Psoas muscle (tissue), 8 donors: ENCODE results near the gene CDK5RAP1. TPM values are rescaled to one million over a fixed set of nuclear protein-coding genes. Genes with fewer than 3 reads are reported as not detected.

Experiments used
- ATAC-seq, 4 donors: fragments of 200-7000 bp; cut with Tn5 transposase; one replicate each; pipeline ENCODE4 v1.9.1; 2020; ENCODE audit warnings: moderate library complexity in 3 of 4, mild to moderate bottlenecking in 2 of 4
- DNase-seq, 2 donors: peaks; one replicate each; pipeline ENCODE4 v3.0.0-alpha.2; 2020
- H3K27ac ChIP-seq: fragments of 200-600 bp; one replicate; pipeline ENCODE4 v1.8.0; 2022
- H3K27me3 ChIP-seq, 3 donors: fragments of 200-600 bp in 1 of 3; one replicate each; pipeline versions ENCODE4 v1.6.1 to v1.8.0; 2013 to 2022; ENCODE audit warnings: low read length in 2 of 3, mild to moderate bottlenecking in 2 of 3, moderate library complexity in 1 of 3; ENCODE audit not compliant: insufficient read depth in 3 of 3
- H3K36me3 ChIP-seq, 2 donors: fragments of 200-600 bp in 1 of 2; one replicate each; pipeline versions ENCODE4 v1.6.1 to v1.8.0; 2013 to 2022; ENCODE audit warnings: low read depth in 1 of 2, mild to moderate bottlenecking in 1 of 2, moderate library complexity in 1 of 2; ENCODE audit not compliant: insufficient read depth in 1 of 2
- H3K4me1 ChIP-seq: fragments of 200-600 bp; one replicate; pipeline ENCODE4 v1.8.0; 2022
- H3K4me3 ChIP-seq: fragments of 200-600 bp; one replicate; pipeline ENCODE4 v1.8.0; 2022; ENCODE audit warnings: mild to moderate bottlenecking
- H3K9me3 ChIP-seq: fragments of 200-600 bp; one replicate; pipeline ENCODE4 v1.8.0; 2022
- WGBS, 3 donors: extraction: QIAGEN DNeasy Blood & Tissue Kit; methylation state at CpG; one replicate each; pipeline versions ENCODE4 v1.1.6 to v1.1.7; 2013; 5-methylcytosine and 5-hydroxymethylcytosine counted together
- intact Hi-C, 2 donors: fragments of 100-400 bp; cut with DNase I; formaldehyde crosslinking; loops; one replicate each; pipeline versions ENCODE4 v1.11.0 to v1.14.2; 2022
- polyA plus RNA-seq, 3 donors: library from polyadenylated mRNA; stranded (reverse); fragments of 200-250 nt; gene quantifications; one replicate each; pipeline ENCODE4 v1.2.3, GENCODE V29; 2013
- total RNA-seq, 4 donors: library from RNA; stranded (reverse); fragmentation: NEBNext Ultra II Directional in 2 of 4; extraction: Animal tissue kit (Norgen Biotek cat#: 25700) in 2 of 4; gene quantifications; one replicate each; pipeline versions ENCODE4 v1.2.1 to v1.2.4, GENCODE V29; 2021 to 2023
- TF ChIP-seq, protein P1 (sequence below): fragments of 200-600 bp; IDR thresholded peaks from one replicate; pipeline ENCODE4 v1.8.0; 2022; ENCODE audit warnings: antibody characterized with exemption
- donor health status: healthy with polysubstance abuse.
- donor health status: DM: no; HTN: no; CAD: no; lungs with moderate emphysema.
- donor health status: Bipolar disorder and iron deficiency.
- donor health status: healthy.
- donor health status: DM: yes; HTN: yes; CAD: no.
- donor health status: DM: no; HTN: no; CAD: no.
- donor health status: DM: no; HTN: no; CAD: no.
- donor health status: DM: yes; HTN: yes; CAD: no.

CDK5RAP1 gene
- total and polyA plus RNA-seq, 7 donors = 14.7 to 43.3 (median 25.8) TPM

DNA sequence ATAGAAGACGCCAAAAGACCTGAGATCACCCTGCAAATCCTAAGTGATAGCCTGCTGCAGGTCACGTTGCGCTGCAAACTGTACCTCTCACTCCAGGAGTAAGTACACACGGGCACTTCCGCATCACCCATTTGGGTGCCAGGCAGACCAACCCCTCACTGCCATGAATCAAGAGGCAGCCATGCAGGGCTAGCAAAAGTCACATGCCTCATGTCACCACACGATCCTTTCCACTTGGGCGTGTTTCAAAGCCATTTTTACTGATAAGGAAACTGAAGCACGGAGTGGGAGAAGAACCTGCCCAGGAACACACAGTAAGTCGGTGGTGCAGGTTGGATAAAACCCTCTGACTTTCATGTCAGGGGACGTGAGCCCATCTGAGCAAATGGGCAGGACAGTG, 81.3 kb downstream of the CDK5RAP1 start:
- Histone ChIP-seq H3K36me3 (no peaks in the 10 kb centered on the region), H3K9me3 (no peaks in the 10 kb centered on the region), H3K27me3 (peaks cover 0 to 12% (median 4%) of the 10 kb centered on the region in 3 donors), H3K27ac (no peak overlapping the region), H3K4me1 (no peaks in the 10 kb centered on the region), H3K4me3 (no peak overlapping the region)
- TF ChIP-seq, protein P1, sequence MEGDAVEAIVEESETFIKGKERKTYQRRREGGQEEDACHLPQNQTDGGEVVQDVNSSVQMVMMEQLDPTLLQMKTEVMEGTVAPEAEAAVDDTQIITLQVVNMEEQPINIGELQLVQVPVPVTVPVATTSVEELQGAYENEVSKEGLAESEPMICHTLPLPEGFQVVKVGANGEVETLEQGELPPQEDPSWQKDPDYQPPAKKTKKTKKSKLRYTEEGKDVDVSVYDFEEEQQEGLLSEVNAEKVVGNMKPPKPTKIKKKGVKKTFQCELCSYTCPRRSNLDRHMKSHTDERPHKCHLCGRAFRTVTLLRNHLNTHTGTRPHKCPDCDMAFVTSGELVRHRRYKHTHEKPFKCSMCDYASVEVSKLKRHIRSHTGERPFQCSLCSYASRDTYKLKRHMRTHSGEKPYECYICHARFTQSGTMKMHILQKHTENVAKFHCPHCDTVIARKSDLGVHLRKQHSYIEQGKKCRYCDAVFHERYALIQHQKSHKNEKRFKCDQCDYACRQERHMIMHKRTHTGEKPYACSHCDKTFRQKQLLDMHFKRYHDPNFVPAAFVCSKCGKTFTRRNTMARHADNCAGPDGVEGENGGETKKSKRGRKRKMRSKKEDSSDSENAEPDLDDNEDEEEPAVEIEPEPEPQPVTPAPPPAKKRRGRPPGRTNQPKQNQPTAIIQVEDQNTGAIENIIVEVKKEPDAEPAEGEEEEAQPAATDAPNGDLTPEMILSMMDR = no peak
- intact Hi-C loops = no loop called here
- 74 to 81% (median 75%) methylated on average over 10 of the region's 10 CpGs for WGBS, 3 donors
- DNase-seq (no peak), ATAC-seq (no peak)

DNA sequence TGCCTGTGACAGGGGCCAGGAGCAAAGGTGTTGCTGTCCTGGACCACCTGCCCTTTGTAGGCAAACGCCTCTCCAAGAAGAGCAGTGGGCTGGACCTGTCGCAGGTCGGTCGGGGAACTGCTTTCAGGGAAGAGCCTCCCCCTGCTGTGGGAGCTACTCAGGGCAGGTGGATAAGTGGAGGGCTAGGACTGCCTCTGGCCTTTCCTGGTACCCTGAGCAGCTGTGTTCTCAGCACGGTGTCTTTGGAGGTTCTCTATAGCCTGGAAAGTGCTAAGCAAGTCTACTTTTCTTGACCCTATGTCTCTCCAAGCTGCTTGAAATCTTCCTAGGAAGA, 83.3 kb downstream of the CDK5RAP1 start:
- TF ChIP-seq, protein P1 = no peak
- Histone ChIP-seq H3K9me3 (no peaks in the 10 kb centered on the region), H3K4me1 (no peaks in the 10 kb centered on the region), H3K4me3 (no peak overlapping the region), H3K36me3 (no peaks in the 10 kb centered on the region), H3K27me3 (peaks cover 0 to 8% (median 4%) of the 10 kb centered on the region in 3 donors), H3K27ac (no peak overlapping the region)
- 23 to 40% (median 31%) methylated on average over 5 of the region's 5 CpGs for WGBS, 3 donors
- no peak for ATAC-seq
- intact Hi-C loops = no loop called here
- no peak for DNase-seq

DNA sequence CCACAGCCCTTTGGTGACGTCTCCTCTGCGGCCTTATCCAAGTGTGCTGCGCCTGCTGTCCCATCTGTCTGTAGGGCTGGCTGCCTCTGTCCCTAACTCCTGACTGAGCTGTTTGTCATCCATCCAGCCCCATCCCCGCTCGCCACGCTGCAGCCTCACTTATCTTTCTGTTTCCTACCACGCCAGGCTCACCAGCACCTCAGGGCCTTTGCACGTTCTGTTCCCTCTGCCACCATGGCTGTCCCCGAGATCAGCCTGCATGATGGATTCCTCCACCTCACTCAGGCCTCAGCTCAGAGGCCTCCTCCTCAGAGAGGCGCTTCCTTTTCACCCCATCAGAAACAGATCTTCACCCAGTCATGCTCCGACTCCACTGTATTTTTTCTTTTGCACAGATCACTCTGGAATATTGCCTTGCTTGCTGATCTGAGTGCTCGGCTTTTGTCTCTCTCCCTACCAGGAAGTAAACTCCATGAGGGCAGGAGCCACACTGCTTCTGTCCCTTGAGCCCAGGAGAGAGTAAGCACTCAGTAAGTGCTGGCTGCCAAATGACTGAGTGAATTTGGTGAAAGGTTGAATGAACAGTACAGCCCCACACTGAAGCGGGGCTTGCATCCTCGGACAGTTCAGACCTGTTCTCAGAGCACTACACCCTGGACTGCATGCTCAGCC, 83.8 kb downstream of the CDK5RAP1 start:
- H3K4me1 ChIP-seq = no peaks in the 10 kb centered on the region
- DNase-seq (no peak), ATAC-seq (no peak)
- H3K27me3 ChIP-seq = peaks cover 0 to 4% (median 4%) of the 10 kb centered on the region in 3 donors
- no peaks in the 10 kb centered on the region for H3K9me3 ChIP-seq
- no peak overlapping the region for H3K4me3 ChIP-seq
- WGBS, 3 donors = 81 to 86% (median 84%) methylated on average over 14 of the region's 14 CpGs
- intact Hi-C loops = no loop called here
- no peaks in the 10 kb centered on the region for H3K36me3 ChIP-seq
- H3K27ac ChIP-seq = no peak overlapping the region
- TF ChIP-seq, protein P1 = no peak

DNA sequence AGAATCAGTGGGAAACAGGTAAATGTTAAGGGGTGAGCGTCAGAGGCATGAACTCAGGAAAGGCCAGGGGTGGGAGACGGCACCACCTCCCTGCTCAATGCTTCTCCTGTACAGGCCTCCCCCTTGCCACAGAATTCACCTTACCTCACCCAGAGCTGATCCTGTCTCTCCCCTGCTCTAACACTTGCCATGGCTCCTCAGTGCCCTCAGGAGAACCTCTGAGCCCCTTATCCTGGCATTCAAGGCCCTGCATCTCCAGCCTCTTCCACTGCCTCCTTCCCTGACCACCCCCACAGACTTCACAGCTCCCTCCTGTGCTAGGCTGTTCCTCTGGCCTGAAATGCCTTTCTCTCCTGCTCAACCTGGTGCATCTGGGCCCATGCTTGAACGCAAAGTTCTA, 84.4 kb downstream of the CDK5RAP1 start:
- Histone ChIP-seq H3K27me3 (peaks cover 0 to 4% (median 4%) of the 10 kb centered on the region in 3 donors), H3K36me3 (no peaks in the 10 kb centered on the region), H3K27ac (no peak overlapping the region), H3K4me1 (no peaks in the 10 kb centered on the region), H3K9me3 (no peaks in the 10 kb centered on the region), H3K4me3 (no peak overlapping the region)
- DNase-seq = no peak
- no peak for ATAC-seq
- 76 to 79% (median 77%) methylated on average over 3 of the region's 3 CpGs for WGBS, 3 donors
- TF ChIP-seq, protein P1 = no peak
- intact Hi-C loops = no loop called here

DNA sequence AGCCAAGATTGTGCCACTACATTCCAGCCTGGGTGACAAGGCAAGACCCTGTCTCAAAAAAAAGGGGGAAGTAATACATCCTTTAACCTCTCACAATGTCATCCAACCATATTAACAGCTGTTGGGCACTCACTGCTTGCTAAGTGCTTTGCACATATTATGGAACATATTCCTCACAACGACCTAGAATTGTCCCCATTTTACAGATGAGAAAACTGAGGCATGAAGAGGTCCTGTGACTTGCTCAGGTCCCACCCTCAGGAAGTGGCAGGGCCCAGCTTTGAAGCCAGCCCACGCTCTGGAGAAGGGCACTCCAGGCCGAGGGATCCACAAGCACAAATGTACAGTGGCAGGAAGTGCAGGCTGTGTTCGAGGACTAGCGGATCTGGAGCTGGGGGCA, 85.0 kb downstream of the CDK5RAP1 start:
- ATAC-seq = no peak
- H3K9me3 ChIP-seq = no peaks in the 10 kb centered on the region
- no peaks in the 10 kb centered on the region for H3K4me1 ChIP-seq
- no peak for DNase-seq
- intact Hi-C loops = no loop called here
- H3K36me3 ChIP-seq = no peaks in the 10 kb centered on the region
- H3K27me3 ChIP-seq = peaks cover 0 to 4% (median 4%) of the 10 kb centered on the region in 3 donors
- no peak overlapping the region for H3K27ac ChIP-seq
- TF ChIP-seq, protein P1 = no peak
- H3K4me3 ChIP-seq = no peak overlapping the region
- WGBS, 3 donors = 66 to 70% (median 67%) methylated on average over 5 of the region's 5 CpGs
